ENCODE measurements around the gene ID3. TPM values are rescaled to one million over a fixed set of nuclear protein-coding genes. Genes with fewer than 3 reads are reported as not detected.

The ID3 gene
- total RNA-seq, 1 experiment from 2014 or later = 119 TPM

GRCh38 chr1:23567996-23568607, 8.8 kb upstream of the ID3 start:
- H3K9ac ChIP-seq (ENCODE audit: extremely low read depth, insufficient read length, low read length) = peak overlapping the region; percentile 46

More at GRCh38 chr1:23567996-23568607, 8.8 kb upstream of the ID3 start:
- Mint-ChIP-seq H3K4me1 (peaks cover 49 to 59% of the 10 kb centered on the region in 2 experiments), H3K9me3 (peaks cover 0 to 2% of the 10 kb centered on the region in 2 experiments; a peak in 2 of 5 replicates), H3K4me3 (peak overlapping the region; percentile 64 to 80), H3K27me3 (ENCODE audit: low read depth) (peaks cover 21% of the 10 kb centered on the region), H3K27ac (peak overlapping the region; percentile 33 to 74 (median 59); a peak in 6 of 7 replicates), H3K36me3 (ENCODE audit: insufficient read depth in 1 of 3, low read depth in 3 of 3) (peaks cover 0 to 3% (median 0%) of the 10 kb centered on the region in 3 experiments; a peak in 1 of 7 replicates)
- TF ChIP-seq, protein P1, sequence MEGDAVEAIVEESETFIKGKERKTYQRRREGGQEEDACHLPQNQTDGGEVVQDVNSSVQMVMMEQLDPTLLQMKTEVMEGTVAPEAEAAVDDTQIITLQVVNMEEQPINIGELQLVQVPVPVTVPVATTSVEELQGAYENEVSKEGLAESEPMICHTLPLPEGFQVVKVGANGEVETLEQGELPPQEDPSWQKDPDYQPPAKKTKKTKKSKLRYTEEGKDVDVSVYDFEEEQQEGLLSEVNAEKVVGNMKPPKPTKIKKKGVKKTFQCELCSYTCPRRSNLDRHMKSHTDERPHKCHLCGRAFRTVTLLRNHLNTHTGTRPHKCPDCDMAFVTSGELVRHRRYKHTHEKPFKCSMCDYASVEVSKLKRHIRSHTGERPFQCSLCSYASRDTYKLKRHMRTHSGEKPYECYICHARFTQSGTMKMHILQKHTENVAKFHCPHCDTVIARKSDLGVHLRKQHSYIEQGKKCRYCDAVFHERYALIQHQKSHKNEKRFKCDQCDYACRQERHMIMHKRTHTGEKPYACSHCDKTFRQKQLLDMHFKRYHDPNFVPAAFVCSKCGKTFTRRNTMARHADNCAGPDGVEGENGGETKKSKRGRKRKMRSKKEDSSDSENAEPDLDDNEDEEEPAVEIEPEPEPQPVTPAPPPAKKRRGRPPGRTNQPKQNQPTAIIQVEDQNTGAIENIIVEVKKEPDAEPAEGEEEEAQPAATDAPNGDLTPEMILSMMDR (conservative IDR thresholded peaks at IDR 0.05) = no peak
- no peak overlapping the region for H3T11ph ChIP-seq (ENCODE audit: low read length)
- no peak overlapping the region for H4K91ac ChIP-seq (ENCODE audit: insufficient read length, low read depth, low read length)
- H3K14ac ChIP-seq (ENCODE audit: insufficient read depth, low read length) = peak overlapping the region; percentile 86
- no peak overlapping the region; the same call in 1 of the 2 replicates for H3K4ac ChIP-seq (ENCODE audit: low read depth, low read length)
- H2BK12ac ChIP-seq (ENCODE audit: insufficient read length, low read depth, low read length) = no peak overlapping the region
- peak overlapping the region; percentile 88 for H3K18ac ChIP-seq (ENCODE audit: insufficient read length, low read depth, low read length)
- H3K4me2 ChIP-seq (ENCODE audit: insufficient read depth, insufficient read length, low read length) = peak overlapping the region; percentile 67
- no peak overlapping the region for H2AK5ac ChIP-seq (ENCODE audit: insufficient read length, low read length)
- no CpG with 5 or more reads among the region's 66 CpGs for WGBS (ENCODE audit: extremely low coverage, insufficient read length, low lambda C conversion rate)
- H3K79me2 ChIP-seq (ENCODE audit: insufficient read depth, low read length) = no peaks in the 10 kb centered on the region
- DNase-seq = peak; percentile 38
- no peak overlapping the region for H3K23ac ChIP-seq (ENCODE audit: insufficient read length, low read depth, low read length)
- no peak overlapping the region for H3K27ac ChIP-seq (ENCODE audit: insufficient read length, low read depth, low read length)
- H3K23me2 ChIP-seq (ENCODE audit: insufficient read length, low read depth, low read length, poor library complexity, severe bottlenecking) = peaks cover 8% of the 10 kb centered on the region
- peak overlapping the region; percentile 1 for H2BK120ac ChIP-seq (ENCODE audit: low read depth, low read length, poor library complexity, severe bottlenecking)
- no peaks in the 10 kb centered on the region for H3K27me3 ChIP-seq (ENCODE audit: insufficient read depth, low read length)
- no peaks in the 10 kb centered on the region for H3K79me1 ChIP-seq (ENCODE audit: insufficient read depth, low read depth, low read length, poor library complexity, severe bottlenecking)
- H4K5ac ChIP-seq (ENCODE audit: insufficient read length, low read depth, low read length) = no peak overlapping the region
- no peak overlapping the region for H2BK5ac ChIP-seq (ENCODE audit: insufficient read length, low read length)
- no peak overlapping the region for H2AFZ ChIP-seq (ENCODE audit: low read length)
- no peaks in the 10 kb centered on the region for H4K20me1 ChIP-seq (ENCODE audit: control insufficient read depth, insufficient read depth, insufficient read length)
- no peak overlapping the region for H2BK15ac ChIP-seq (ENCODE audit: low read depth, low read length)
- no peak overlapping the region for H3K56ac ChIP-seq (ENCODE audit: insufficient read length, low read depth, low read length)
- peaks cover 3% of the 10 kb centered on the region; the same call in 1 of the 2 replicates for H3K4me1 ChIP-seq (ENCODE audit: insufficient read depth, low read length)
- no peak overlapping the region for H4K8ac ChIP-seq (replicated peaks; ENCODE audit: insufficient read length, low read depth, low read length)
- no peak overlapping the region for H2BK20ac ChIP-seq (ENCODE audit: low read depth, low read length, poor library complexity, severe bottlenecking)
- no peaks in the 10 kb centered on the region for H3K9me3 ChIP-seq (ENCODE audit: control insufficient read depth, low read depth, low read length)
